Muscle of leg (tissue), 11 donors: ENCODE results near the gene CENPT. TPM values are rescaled to one million over a fixed set of nuclear protein-coding genes. Genes with fewer than 3 reads are reported as not detected.

Experiments used
- DNase-seq: peaks from one replicate; pipeline ENCODE4 v3.0.0; 2013
- H3K27ac ChIP-seq: one replicate; pipeline ENCODE4 v1.5.1; 2013; ENCODE audit warnings: mild to moderate bottlenecking, low read length, control low read depth
- H3K27me3 ChIP-seq: one replicate; pipeline ENCODE4 v1.6.1; 2013; ENCODE audit warnings: low read length; ENCODE audit not compliant: control insufficient read depth, insufficient read depth
- H3K36me3 ChIP-seq: one replicate; pipeline ENCODE4 v1.6.1; 2013; ENCODE audit warnings: low read length; ENCODE audit not compliant: control insufficient read depth, insufficient read depth
- H3K4me1 ChIP-seq: one replicate; pipeline ENCODE4 v1.6.1; 2013; ENCODE audit warnings: low read length; ENCODE audit not compliant: control insufficient read depth, insufficient read depth
- H3K4me3 ChIP-seq: one replicate; pipeline ENCODE4 v1.5.1; 2013; ENCODE audit warnings: low read length, control low read depth
- H3K9me3 ChIP-seq: replicated peaks from 2 replicates; pipeline ENCODE4 v1.6.1; 2013; ENCODE audit warnings: low read depth, low read length; ENCODE audit not compliant: control insufficient read depth
- WGBS: methylation state at CpG from one replicate; pipeline ENCODE4 v1.1.5; 2013; ENCODE audit warnings: missing lambda C conversion rate; ENCODE audit not compliant: insufficient coverage; 5-methylcytosine and 5-hydroxymethylcytosine counted together
- polyA plus RNA-seq, 8 donors: library from polyadenylated mRNA; unstranded; fragments of 120-200 nt; gene quantifications; one replicate each; pipeline versions ENCODE4 v1.2.1 to v1.2.3, GENCODE V29; 2013; ENCODE audit warnings: inconsistent platforms in 1 of 8, low replicate concordance in 1 of 8; ENCODE audit not compliant: insufficient read length in 8 of 8, insufficient read depth in 1 of 8
- total RNA-seq: library from RNA; stranded (reverse); fragments of 120-200 nt; gene quantifications from one replicate; pipeline ENCODE4 v1.2.4, GENCODE V29; 2013

The CENPT gene
- total and polyA plus RNA-seq, 9 donors = 31.2 to 47.9 (median 37.9) TPM

GRCh38 chr16:67800338-67800926 is 47.1 kb downstream of the CENPT start:
- no peaks in the 10 kb centered on the region for H3K27me3 ChIP-seq
- peak overlapping the region; percentile 81 for H3K27ac ChIP-seq
- WGBS = 91% methylated on average over 7 of the region's 7 CpGs
- H3K9me3 ChIP-seq = no peaks in the 10 kb centered on the region
- DNase-seq = peak; percentile 74
- H3K4me1 ChIP-seq = peaks cover 12% of the 10 kb centered on the region
- no peak overlapping the region for H3K4me3 ChIP-seq
- H3K36me3 ChIP-seq = peaks cover 48% of the 10 kb centered on the region

- H3K36me3 ChIP-seq = peaks cover 14% of the 10 kb centered on the region
- peaks cover 4% of the 10 kb centered on the region for H3K4me1 ChIP-seq
- no peak overlapping the region for H3K27ac ChIP-seq
- DNase-seq = no peak
- no peak overlapping the region for H3K4me3 ChIP-seq
- H3K9me3 ChIP-seq = no peaks in the 10 kb centered on the region
- H3K27me3 ChIP-seq = no peaks in the 10 kb centered on the region
- no CpG with 5 or more reads among the region's 5 CpGs for WGBS
These were observed 51.3 kb downstream of the CENPT start for GRCh38 chr16:67796099-67796718.

GRCh38 chr16:67790071-67790470 is 57.4 kb downstream of the CENPT start:
- no peaks in the 10 kb centered on the region for H3K9me3 ChIP-seq
- H3K27ac ChIP-seq = no peak overlapping the region
- no peaks in the 10 kb centered on the region for H3K27me3 ChIP-seq
- no peaks in the 10 kb centered on the region for H3K36me3 ChIP-seq
- no peaks in the 10 kb centered on the region for H3K4me1 ChIP-seq
- DNase-seq = no peak
- no peak overlapping the region for H3K4me3 ChIP-seq

DNA sequence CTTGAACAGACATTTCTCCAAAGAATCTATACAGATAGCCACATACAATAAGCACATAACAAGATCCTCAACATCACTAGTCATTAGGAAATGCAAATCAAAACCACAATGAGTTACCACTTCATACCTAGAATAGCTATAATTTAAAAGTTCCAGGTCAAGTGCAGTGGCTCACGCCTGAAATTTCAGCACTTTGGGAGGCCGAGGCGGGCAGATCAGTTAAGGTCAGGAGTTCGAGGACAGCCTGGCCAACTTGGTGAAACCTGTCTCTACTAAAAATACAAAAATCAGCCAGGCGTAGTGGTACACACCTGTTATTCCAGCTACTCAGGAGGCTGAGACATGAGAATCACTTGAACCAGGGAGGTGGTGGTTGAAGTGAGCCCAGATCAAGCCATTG is 61.0 kb downstream of the CENPT start:
- 93% methylated on average over 4 of the region's 5 CpGs for WGBS
- no peak for DNase-seq
- H3K27me3 ChIP-seq = no peaks in the 10 kb centered on the region
- H3K27ac ChIP-seq = no peak overlapping the region
- no peak overlapping the region for H3K4me3 ChIP-seq
- H3K4me1 ChIP-seq = peaks cover 3% of the 10 kb centered on the region
- no peaks in the 10 kb centered on the region for H3K36me3 ChIP-seq
- no peaks in the 10 kb centered on the region for H3K9me3 ChIP-seq

DNA sequence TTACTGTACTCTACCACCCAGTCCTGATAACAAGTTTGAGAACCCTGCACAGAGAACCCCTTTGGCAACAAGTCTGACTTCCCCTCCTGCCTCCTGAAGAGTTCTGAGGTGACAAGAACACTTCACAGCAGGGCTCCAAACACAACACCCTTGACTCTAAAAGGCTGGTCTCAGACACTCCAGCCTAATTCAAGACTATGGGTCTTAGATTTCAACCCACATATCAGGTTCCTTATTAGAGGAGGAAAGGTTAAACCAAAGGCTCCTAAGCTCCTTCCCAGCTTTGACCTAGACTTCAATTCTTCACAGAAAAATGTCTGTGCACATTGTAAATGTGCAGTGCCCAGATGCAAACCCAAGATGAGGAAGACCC is 64.2 kb downstream of the CENPT start:
- H3K27me3 ChIP-seq = no peaks in the 10 kb centered on the region
- no peak for DNase-seq
- H3K4me3 ChIP-seq = no peak overlapping the region
- peak overlapping the region; percentile 35 for H3K27ac ChIP-seq
- no peaks in the 10 kb centered on the region for H3K36me3 ChIP-seq
- H3K4me1 ChIP-seq = peaks cover 3% of the 10 kb centered on the region
- no peaks in the 10 kb centered on the region for H3K9me3 ChIP-seq

DNA sequence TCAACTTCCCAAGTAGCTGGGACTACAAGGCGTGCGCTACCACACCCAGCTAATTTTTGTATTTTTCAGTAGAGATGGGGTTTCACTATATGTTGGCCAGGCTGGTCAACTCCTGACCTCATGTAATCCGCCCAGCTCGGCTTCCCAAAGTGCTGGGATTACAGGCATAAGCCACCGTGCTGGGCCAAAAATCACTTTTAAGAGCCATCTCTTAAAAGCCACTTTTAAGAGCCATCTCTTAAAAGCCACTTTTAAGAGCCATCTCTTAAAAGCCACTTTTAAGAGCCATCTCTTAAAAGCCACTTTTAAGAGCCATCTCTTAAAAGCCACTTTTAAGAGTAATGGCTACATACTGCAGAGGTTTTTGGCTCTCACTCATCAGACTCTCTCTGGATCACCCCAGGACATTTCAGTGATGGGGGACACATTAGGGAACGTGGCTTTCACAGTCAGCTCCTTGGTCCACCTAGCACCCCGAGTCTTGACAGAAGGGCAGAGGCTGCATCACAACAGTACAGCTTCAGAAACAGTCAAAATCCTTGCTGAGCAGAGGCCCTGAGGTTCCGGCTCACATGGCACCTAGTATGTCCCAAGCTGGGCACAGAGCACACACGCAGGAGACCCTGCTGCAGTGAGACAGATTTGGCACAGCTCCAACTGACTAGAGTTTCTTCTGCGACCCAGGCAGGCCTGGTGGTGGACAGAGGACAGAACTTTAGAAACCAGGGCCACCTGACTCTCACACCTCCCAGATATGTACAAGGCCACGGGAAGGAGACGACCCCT is 64.7 kb downstream of the CENPT start:
- Histone ChIP-seq H3K4me1 (peaks cover 3% of the 10 kb centered on the region), H3K36me3 (no peaks in the 10 kb centered on the region), H3K27ac (peak overlapping the region; percentile 35), H3K27me3 (no peaks in the 10 kb centered on the region), H3K9me3 (no peaks in the 10 kb centered on the region), H3K4me3 (no peak overlapping the region)
- WGBS = 75% methylated on average over 8 of the region's 12 CpGs
- peak; percentile 32 for DNase-seq

GRCh38 chr16:67781565-67781921 is 66.0 kb downstream of the CENPT start:
- no peak for DNase-seq
- no peak overlapping the region for H3K27ac ChIP-seq
- H3K27me3 ChIP-seq = no peaks in the 10 kb centered on the region
- no peak overlapping the region for H3K4me3 ChIP-seq
- H3K36me3 ChIP-seq = no peaks in the 10 kb centered on the region
- WGBS = 100% methylated on average over 2 of the region's 5 CpGs
- peaks cover 3% of the 10 kb centered on the region for H3K4me1 ChIP-seq
- H3K9me3 ChIP-seq = no peaks in the 10 kb centered on the region

GRCh38 chr16:67780847-67781564 is 66.5 kb downstream of the CENPT start:
- Histone ChIP-seq H3K4me3 (no peak overlapping the region), H3K27me3 (no peaks in the 10 kb centered on the region), H3K36me3 (no peaks in the 10 kb centered on the region), H3K27ac (no peak overlapping the region), H3K4me1 (peaks cover 3% of the 10 kb centered on the region), H3K9me3 (no peaks in the 10 kb centered on the region)
- 100% methylated on average over 2 of the region's 7 CpGs for WGBS
- no peak for DNase-seq

DNA sequence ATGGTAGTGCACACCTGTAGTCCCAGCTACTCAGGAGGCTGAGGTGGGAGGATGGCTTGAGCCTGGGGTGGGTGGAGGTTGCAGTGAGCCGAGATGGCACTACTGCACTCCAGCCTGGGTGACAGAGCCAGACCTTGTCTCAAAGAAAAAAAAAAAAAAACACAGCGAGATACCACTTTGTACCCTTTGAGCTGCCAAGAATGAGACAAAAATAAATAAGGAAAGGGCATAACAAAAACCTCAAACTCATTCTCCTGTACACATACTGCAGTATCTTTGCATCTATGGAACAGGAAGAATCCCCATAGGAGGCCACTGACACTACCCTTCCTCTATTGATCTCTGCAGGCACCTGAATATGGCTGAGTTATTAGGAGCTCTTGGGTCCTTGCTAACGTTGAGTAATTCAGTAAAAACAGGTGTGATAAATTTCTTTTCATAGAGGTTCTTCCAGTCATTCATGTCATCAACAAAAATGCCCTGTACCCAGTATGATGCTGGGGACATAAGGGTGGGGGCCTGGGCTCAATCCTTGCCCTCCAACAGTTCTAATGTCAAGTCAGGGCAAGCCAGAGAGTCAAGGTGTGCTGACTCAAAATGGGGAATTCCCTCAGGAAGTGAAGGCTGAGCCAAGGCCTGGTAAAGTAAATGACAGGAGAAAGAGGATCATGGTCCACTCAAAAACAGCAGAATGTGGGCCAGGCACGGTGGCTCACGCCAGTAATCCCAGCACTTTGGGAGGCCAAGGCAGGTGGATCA is 68.1 kb downstream of the CENPT start:
- no peaks in the 10 kb centered on the region for H3K27me3 ChIP-seq
- H3K4me3 ChIP-seq = no peak overlapping the region
- no peak for DNase-seq
- peaks cover 4% of the 10 kb centered on the region for H3K9me3 ChIP-seq
- no peaks in the 10 kb centered on the region for H3K36me3 ChIP-seq
- peaks cover 4% of the 10 kb centered on the region for H3K4me1 ChIP-seq
- H3K27ac ChIP-seq = no peak overlapping the region
- WGBS = 79% methylated on average over 2 of the region's 5 CpGs
